Hepatocyte (in vitro differentiated cells): ENCODE data around the gene THSD4. TPM values are rescaled to one million over a fixed set of nuclear protein-coding genes. Genes with fewer than 3 reads are reported as not detected.

Experiments used
- DNase-seq: peaks from one replicate; pipeline ENCODE4 v3.0.0-alpha.2; 2016; ENCODE audit warnings: low spot score
- H2AFZ ChIP-seq: fragments of 200-600 bp; sonication (generic); 2 replicates; pipeline ENCODE4 v1.6.0; 2016; ENCODE audit warnings: antibody characterized with exemption, mild to moderate bottlenecking
- H3K27ac ChIP-seq: fragments of 200-600 bp; sonication (generic); 2 replicates; pipeline ENCODE4 v1.5.1; 2016; ENCODE audit warnings: mild to moderate bottlenecking
- H3K27me3 ChIP-seq: fragments of 200-600 bp; sonication (generic); 2 replicates; pipeline ENCODE4 v1.6.1; 2016
- H3K36me3 ChIP-seq: fragments of 200-600 bp; sonication (generic); replicated peaks from 2 replicates; pipeline ENCODE4 v1.5.1; 2016; ENCODE audit warnings: low read depth; ENCODE audit not compliant: insufficient read depth
- H3K4me1 ChIP-seq: fragments of 200-600 bp; sonication (generic); 2 replicates; pipeline ENCODE4 v1.5.1; 2016; ENCODE audit warnings: mild to moderate bottlenecking, moderate library complexity; ENCODE audit not compliant: insufficient read depth
- H3K4me2 ChIP-seq: fragments of 200-600 bp; sonication (generic); 2 replicates; pipeline ENCODE4 v1.6.0; 2016
- H3K4me3 ChIP-seq: fragments of 200-600 bp; sonication (generic); 2 replicates; pipeline ENCODE4 v1.5.1; 2016; ENCODE audit warnings: mild to moderate bottlenecking
- H3K79me2 ChIP-seq: fragments of 200-600 bp; sonication (generic); 2 replicates; pipeline ENCODE4 v1.6.0; 2017; ENCODE audit warnings: mild to moderate bottlenecking
- H3K9me2 ChIP-seq: fragments of 200-600 bp; sonication (generic); replicated peaks from 2 replicates; pipeline ENCODE4 v1.6.0; 2017; ENCODE audit warnings: mild to moderate bottlenecking; ENCODE audit not compliant: insufficient read depth
- H3K9me3 ChIP-seq: fragments of 200-600 bp; sonication (generic); 2 replicates; pipeline ENCODE4 v1.5.1; 2016; ENCODE audit warnings: low read depth, mild to moderate bottlenecking
- H4K20me1 ChIP-seq: fragments of 200-600 bp; sonication (generic); 2 replicates; pipeline ENCODE4 v1.6.0; 2016; ENCODE audit warnings: mild to moderate bottlenecking; ENCODE audit not compliant: insufficient read depth, poor library complexity, severe bottlenecking
- EZH2 ChIP-seq: fragments of 200-600 bp; sonication (generic); IDR thresholded peaks from 2 replicates; pipeline ENCODE4 v1.6.1; 2016; ENCODE audit warnings: antibody characterized with exemption, mild to moderate bottlenecking, borderline replicate concordance
- EZH2phosphoT487 ChIP-seq: fragments of 200-600 bp; sonication (generic); IDR thresholded peaks from one replicate; pipeline ENCODE4 v1.6.1; 2018; ENCODE audit warnings: antibody characterized with exemption, mild to moderate bottlenecking, low read depth, moderate library complexity; ENCODE audit not compliant: unreplicated experiment, severe bottlenecking
- WGBS: methylation state at CpG from one replicate; pipeline ENCODE4 v1.1.6; 2016; ENCODE audit warnings: low lambda C conversion rate; ENCODE audit errors: missing lambda C conversion rate; 5-methylcytosine and 5-hydroxymethylcytosine counted together
- polyA plus RNA-seq: library from polyadenylated mRNA; unstranded; fragments of >200 nt; fragmentation: Nextera tagmentation; extraction: Ambion mirVana; gene quantifications from 2 replicates; pipeline ENCODE4 v1.2.1, GENCODE V29; 2016
- total RNA-seq: library from RNA; depleted of rRNA; stranded (reverse); fragments of >200 nt; gene quantifications from 2 replicates; pipeline ENCODE4 v1.2.3, GENCODE V29; 2014
- TF ChIP-seq, protein P1 (sequence below): fragments of 200-600 bp; sonication (generic); IDR thresholded peaks from 2 replicates; pipeline ENCODE4 v1.5.1; 2016; ENCODE audit warnings: antibody characterized with exemption, mild to moderate bottlenecking; ENCODE audit not compliant: poor library complexity

Gene THSD4
- total and polyA plus RNA-seq, 2 experiments from 2014 or later = 4.3 to 7.0 TPM

DNA sequence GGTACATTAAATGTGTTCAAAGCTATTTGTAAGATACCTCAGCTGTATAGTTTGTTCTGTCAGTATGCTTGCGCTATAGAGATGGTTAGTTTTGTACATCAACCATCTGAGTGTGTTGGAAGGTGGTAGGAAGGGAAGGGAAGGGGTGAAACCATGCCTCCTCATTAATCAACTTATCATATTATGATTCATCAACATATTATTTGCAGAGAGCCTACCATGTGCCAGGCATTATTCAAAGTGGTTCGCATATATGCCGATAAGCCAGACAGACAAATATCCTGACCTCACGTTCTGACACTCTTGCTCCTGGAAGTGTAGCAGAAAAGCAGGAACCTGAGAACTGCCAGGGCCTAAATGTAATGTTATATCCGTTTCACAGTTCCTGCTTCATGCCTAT lies 447.0 kb downstream of the THSD4 start:
- no peaks in the 10 kb centered on the region for H3K9me2 ChIP-seq
- WGBS = 94% methylated on average over 5 of the region's 5 CpGs
- H3K4me3 ChIP-seq = no peak overlapping the region
- no peaks in the 10 kb centered on the region for H3K79me2 ChIP-seq
- H4K20me1 ChIP-seq = no peaks in the 10 kb centered on the region
- TF ChIP-seq EZH2 (no peak), EZH2phosphoT487 (no peak)
- TF ChIP-seq, protein P1, sequence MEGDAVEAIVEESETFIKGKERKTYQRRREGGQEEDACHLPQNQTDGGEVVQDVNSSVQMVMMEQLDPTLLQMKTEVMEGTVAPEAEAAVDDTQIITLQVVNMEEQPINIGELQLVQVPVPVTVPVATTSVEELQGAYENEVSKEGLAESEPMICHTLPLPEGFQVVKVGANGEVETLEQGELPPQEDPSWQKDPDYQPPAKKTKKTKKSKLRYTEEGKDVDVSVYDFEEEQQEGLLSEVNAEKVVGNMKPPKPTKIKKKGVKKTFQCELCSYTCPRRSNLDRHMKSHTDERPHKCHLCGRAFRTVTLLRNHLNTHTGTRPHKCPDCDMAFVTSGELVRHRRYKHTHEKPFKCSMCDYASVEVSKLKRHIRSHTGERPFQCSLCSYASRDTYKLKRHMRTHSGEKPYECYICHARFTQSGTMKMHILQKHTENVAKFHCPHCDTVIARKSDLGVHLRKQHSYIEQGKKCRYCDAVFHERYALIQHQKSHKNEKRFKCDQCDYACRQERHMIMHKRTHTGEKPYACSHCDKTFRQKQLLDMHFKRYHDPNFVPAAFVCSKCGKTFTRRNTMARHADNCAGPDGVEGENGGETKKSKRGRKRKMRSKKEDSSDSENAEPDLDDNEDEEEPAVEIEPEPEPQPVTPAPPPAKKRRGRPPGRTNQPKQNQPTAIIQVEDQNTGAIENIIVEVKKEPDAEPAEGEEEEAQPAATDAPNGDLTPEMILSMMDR = no peak
- H3K9me3 ChIP-seq = no peaks in the 10 kb centered on the region
- no peaks in the 10 kb centered on the region for H3K4me1 ChIP-seq
- no peak overlapping the region for H3K4me2 ChIP-seq
- no peaks in the 10 kb centered on the region for H3K27me3 ChIP-seq
- H3K27ac ChIP-seq = no peak overlapping the region
- no peak overlapping the region for H2AFZ ChIP-seq
- no peaks in the 10 kb centered on the region for H3K36me3 ChIP-seq
- DNase-seq = no peak

DNA sequence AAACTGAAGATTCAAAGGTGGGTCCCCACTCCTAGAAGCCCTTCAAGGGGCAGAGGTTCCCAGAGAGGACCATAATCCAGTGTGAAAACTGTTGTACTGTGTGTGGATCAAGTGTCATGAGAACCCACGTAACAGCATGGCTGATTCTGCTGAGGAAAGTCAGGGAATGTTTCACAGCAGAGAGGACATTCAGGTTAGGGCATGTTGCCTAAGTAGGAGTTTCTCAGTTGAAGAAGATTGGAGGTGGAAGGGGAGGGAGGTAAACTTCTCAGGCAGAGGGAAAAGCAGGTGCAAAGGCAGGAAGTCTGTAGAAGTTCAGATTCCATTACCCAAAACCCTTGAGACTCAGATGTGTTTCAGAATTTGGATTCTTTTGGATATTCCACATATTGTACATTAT lies 448.9 kb downstream of the THSD4 start:
- DNase-seq = no peak
- Histone ChIP-seq H3K27me3 (no peaks in the 10 kb centered on the region), H3K9me2 (no peaks in the 10 kb centered on the region), H3K79me2 (no peaks in the 10 kb centered on the region), H3K4me3 (no peak overlapping the region), H3K4me1 (no peaks in the 10 kb centered on the region), H3K27ac (no peak overlapping the region), H3K9me3 (no peaks in the 10 kb centered on the region), H3K4me2 (no peak overlapping the region), H3K36me3 (no peaks in the 10 kb centered on the region), H4K20me1 (no peaks in the 10 kb centered on the region), H2AFZ (no peak overlapping the region)
- WGBS = 0% methylated on average over 1 of the region's 1 CpG
- TF ChIP-seq EZH2 (no peak), EZH2phosphoT487 (no peak)
- TF ChIP-seq, protein P1 = no peak

DNA sequence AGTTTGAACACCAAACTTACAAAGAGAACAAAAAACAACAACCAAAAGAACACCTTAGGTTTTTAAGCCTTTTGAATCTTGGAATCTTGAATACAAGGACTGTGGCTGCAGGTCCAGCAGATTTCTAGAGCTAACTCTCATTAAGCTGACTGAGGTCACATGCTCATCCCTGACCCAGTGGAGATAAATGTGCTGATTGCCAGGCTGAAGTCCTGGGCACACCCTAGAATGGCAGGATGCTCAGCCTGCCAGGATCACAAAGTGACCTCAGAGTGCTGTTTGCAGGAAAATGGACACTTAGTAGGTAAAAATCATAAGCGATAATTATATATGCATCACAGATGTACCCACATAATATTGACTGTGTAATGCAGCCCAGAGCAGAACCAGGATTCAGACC lies 449.7 kb downstream of the THSD4 start:
- no peaks in the 10 kb centered on the region for H3K27me3 ChIP-seq
- H3K27ac ChIP-seq = no peak overlapping the region
- H3K36me3 ChIP-seq = no peaks in the 10 kb centered on the region
- H3K9me3 ChIP-seq = no peaks in the 10 kb centered on the region
- H4K20me1 ChIP-seq = no peaks in the 10 kb centered on the region
- H3K4me3 ChIP-seq = no peak overlapping the region
- DNase-seq = no peak
- 100% methylated on average over 1 of the region's 1 CpG for WGBS
- H3K4me1 ChIP-seq = no peaks in the 10 kb centered on the region
- no peaks in the 10 kb centered on the region for H3K79me2 ChIP-seq
- H2AFZ ChIP-seq = no peak overlapping the region
- no peaks in the 10 kb centered on the region for H3K9me2 ChIP-seq
- no peak overlapping the region for H3K4me2 ChIP-seq
- no peak for TF ChIP-seq EZH2phosphoT487
- TF ChIP-seq, protein P1 = no peak
- TF ChIP-seq EZH2 = no peak
